Measurements from ENCODE around the gene FADS2.
A peak's percentile ranks its signal among the peaks of the same experiment; 100 is the strongest.

The FADS2 gene

DNA sequence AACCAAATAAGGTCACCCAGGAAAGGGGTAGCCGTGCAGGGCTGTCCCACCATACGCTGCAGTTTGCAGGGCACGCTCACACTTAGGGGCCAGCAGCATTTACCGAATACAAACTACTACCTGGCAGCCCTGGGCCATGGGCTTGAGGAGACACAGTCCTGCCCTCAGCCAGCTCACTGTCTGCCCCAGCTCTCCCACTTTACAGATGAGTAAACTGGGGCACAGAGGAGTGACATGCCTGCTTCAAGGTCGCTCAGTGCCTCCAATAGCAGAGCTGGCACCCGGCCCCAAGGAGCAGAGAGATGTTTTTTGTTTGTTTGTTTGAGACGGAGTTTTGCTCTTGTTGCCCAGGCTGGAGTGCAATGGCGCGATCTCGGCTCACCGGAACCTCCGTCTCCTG, 60.5 kb downstream of the FADS2 start:
- Histone ChIP-seq H3K27ac (no peak overlapping the region), H3K4me2 (ENCODE audit: low read length) (no peak overlapping the region), H3K79me2 (no peaks in the 10 kb centered on the region), H3K36me3 (ENCODE audit: control insufficient read depth, insufficient read depth, low read length) (no peaks in the 10 kb centered on the region), H3K9me3 (ENCODE audit: control insufficient read depth, low read length) (no peaks in the 10 kb centered on the region), H3K9ac (no peak overlapping the region), H3K27me3 (ENCODE audit: control insufficient read depth, insufficient read depth, low read length) (no peaks in the 10 kb centered on the region), H3K4me1 (no peaks in the 10 kb centered on the region), H2AFZ (no peak overlapping the region), H3K4me3 (ENCODE audit: low read depth, low read length) (no peak overlapping the region)
- TF ChIP-seq, protein P1, sequence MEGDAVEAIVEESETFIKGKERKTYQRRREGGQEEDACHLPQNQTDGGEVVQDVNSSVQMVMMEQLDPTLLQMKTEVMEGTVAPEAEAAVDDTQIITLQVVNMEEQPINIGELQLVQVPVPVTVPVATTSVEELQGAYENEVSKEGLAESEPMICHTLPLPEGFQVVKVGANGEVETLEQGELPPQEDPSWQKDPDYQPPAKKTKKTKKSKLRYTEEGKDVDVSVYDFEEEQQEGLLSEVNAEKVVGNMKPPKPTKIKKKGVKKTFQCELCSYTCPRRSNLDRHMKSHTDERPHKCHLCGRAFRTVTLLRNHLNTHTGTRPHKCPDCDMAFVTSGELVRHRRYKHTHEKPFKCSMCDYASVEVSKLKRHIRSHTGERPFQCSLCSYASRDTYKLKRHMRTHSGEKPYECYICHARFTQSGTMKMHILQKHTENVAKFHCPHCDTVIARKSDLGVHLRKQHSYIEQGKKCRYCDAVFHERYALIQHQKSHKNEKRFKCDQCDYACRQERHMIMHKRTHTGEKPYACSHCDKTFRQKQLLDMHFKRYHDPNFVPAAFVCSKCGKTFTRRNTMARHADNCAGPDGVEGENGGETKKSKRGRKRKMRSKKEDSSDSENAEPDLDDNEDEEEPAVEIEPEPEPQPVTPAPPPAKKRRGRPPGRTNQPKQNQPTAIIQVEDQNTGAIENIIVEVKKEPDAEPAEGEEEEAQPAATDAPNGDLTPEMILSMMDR (IDR thresholded peaks at IDR 0.05): no peak

DNA sequence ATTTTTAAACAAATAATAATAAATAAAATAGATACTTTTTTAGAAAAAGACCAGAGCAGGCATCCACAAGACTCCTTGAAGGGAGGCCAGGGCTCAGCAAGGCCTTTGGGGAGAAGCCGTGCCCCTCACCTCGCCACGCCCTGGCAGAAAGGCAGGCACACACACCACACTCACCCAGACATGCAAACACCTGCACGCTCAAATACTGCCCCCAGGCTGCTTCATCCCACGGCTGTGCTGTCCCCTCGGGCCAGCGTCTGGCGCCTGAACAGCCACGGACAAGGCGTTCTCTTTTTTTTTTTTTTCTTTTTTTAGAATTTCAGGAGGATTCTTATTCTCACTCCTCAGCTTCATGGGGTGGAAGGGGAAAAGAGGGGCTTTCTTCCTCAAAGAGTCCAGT, 61.7 kb downstream of the FADS2 start:
- Histone ChIP-seq H3K4me3 (ENCODE audit: low read depth, low read length) (no peak overlapping the region), H3K9me3 (ENCODE audit: control insufficient read depth, low read length) (no peaks in the 10 kb centered on the region), H3K4me2 (ENCODE audit: low read length) (no peak overlapping the region), H3K9ac (no peak overlapping the region), H3K4me1 (no peaks in the 10 kb centered on the region), H3K27me3 (ENCODE audit: control insufficient read depth, insufficient read depth, low read length) (no peaks in the 10 kb centered on the region), H3K27ac (no peak overlapping the region), H3K36me3 (ENCODE audit: control insufficient read depth, insufficient read depth, low read length) (no peaks in the 10 kb centered on the region), H3K79me2 (no peaks in the 10 kb centered on the region), H2AFZ (no peak overlapping the region)
- TF ChIP-seq, protein P1 (IDR thresholded peaks at IDR 0.05): no peak

DNA sequence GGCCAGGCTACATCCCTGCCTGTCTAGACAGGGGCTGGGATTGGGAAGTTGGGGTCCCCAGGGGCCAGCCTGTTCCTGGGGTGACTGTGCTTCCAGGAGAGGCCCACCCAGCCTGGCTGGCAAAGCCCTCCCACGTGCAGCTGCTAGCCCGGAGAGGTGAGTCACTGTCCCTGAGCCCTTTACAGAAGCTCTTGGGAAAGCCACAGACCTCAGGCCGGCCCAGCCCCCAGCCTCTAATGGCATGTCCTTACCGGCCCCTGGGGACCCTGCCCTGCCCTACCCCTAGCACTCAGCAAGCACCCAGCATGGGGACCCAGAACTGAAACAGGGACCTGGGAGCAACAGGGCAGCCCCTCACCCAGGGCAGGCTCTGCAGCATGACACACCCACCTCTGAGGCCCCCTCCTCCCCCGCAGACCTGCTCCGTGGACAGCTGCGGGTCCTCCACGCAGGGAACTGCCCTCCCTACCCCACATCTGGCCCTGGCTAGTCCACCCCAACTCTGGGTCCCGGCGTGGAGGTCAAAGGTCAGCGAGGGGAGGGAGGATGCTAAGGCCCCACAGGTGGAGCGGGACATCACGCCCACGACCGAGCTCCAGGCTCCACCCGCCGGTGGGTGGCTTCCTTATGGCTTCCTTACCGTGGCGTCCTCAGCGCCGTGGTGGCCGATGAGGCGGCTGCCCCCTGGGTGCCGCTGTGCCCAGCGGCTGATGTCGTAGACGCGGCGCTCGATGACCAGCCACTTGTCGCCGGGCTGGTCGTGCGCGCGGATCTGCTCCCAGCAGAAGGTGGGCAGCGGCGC, 62.6 kb downstream of the FADS2 start:
- Histone ChIP-seq H3K79me2 (no peaks in the 10 kb centered on the region), H3K27me3 (ENCODE audit: control insufficient read depth, insufficient read depth, low read length) (no peaks in the 10 kb centered on the region), H3K4me1 (no peaks in the 10 kb centered on the region), H3K4me2 (ENCODE audit: low read length) (peak overlapping the region; percentile 80), H3K27ac (no peak overlapping the region), H3K4me3 (ENCODE audit: low read depth, low read length) (peak overlapping the region; percentile 57), H3K36me3 (ENCODE audit: control insufficient read depth, insufficient read depth, low read length) (no peaks in the 10 kb centered on the region), H3K9me3 (ENCODE audit: control insufficient read depth, low read length) (no peaks in the 10 kb centered on the region), H2AFZ (peak overlapping the region; percentile 77), H3K9ac (no peak overlapping the region)
- TF ChIP-seq, protein P1 (IDR thresholded peaks at IDR 0.05): peak; percentile 19

DNA sequence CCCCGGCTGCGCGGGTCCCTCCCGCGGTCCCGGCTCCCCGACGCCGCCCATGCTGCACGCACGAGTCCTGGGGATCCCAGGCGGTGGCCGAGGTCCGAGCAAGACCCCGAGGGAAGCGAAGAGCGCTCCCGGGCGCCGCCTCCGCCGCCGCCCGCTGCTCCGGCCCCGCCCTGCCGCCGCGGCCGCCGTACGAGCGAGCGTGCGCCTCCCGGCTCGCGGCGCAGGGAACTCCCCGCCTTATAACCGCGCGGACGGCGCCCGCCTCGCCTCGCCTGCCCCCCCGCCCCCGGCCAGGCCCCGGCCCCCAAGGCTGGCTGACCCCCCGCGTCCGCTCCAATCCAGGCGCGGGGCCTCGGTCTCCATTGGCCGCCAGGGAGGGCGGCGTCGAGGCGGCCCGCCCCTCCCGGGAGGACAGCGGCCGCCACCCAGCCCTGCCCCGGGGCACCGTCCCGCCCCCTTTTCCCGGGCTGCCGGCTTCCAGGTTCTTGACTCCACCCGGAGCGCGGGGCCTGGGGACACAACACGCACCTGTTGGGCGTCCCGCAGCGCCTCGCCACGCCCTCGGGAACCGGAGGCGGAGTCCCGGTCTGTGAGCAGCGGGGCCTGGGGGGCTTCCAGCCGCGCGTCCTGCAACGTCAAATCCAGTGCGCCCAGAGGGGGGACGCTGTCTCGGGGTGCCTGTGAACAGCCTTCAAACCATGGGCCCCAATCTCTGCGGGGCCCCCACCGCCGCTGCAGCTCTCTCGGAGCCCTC, 63.4 kb downstream of the FADS2 start, which contains the start of gene FADS3:
Gene FADS3, minus strand, starts transcription at position 215 of the 754 bp plus-strand sequence. Its CDS starts 164 bp downstream, at position 51.
- no peak within 1 kb of the TSS for H3K27ac ChIP-seq
- H3K9me3 ChIP-seq (ENCODE audit: control insufficient read depth, low read length): no peaks in the 10 kb centered on the region
- no peak within 1 kb of the TSS for H3K9ac ChIP-seq
- H3K36me3 ChIP-seq (ENCODE audit: control insufficient read depth, insufficient read depth, low read length): no peaks in the 10 kb centered on the region
- H3K4me3 ChIP-seq (ENCODE audit: low read depth, low read length): peak within 1 kb of the TSS; percentile 57
- H3K4me1 ChIP-seq: no peaks in the 10 kb centered on the region
- TF ChIP-seq, protein P1 (IDR thresholded peaks at IDR 0.05): no peak
- no peaks in the 10 kb centered on the region for H3K79me2 ChIP-seq
- peak within 1 kb of the TSS; percentile 80 for H3K4me2 ChIP-seq (ENCODE audit: low read length)
- H2AFZ ChIP-seq: peak within 1 kb of the TSS; percentile 77
- no peaks in the 10 kb centered on the region for H3K27me3 ChIP-seq (ENCODE audit: control insufficient read depth, insufficient read depth, low read length)
